Measurements from ENCODE around the gene MAL. TPM values are rescaled to one million over a fixed set of nuclear protein-coding genes. Genes with fewer than 3 reads are reported as not detected.

The MAL gene
- total and polyA plus RNA-seq, 2 of the 8 experiments (the other 6 are each of a cell fraction or from before 2014, with no cell fraction given) = not detected

DNA sequence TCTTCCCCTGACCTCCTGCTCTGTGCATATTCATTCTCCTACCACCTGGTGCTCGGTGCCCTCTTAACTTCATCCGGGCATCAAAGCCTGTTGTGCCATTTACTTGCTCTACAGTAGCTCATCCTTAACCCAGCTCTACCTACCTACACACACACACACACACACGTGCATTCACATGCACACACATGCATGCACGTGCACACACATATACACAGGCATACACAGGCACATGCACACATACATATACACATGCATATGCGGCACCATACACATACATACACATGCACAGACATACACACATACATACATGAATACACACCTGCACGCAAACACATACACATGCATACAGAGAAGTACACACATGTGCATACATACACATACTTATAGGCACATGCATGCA lies 14.5 kb downstream of the MAL start:
- no peak overlapping the region for H3K4me2 ChIP-seq (ENCODE audit: insufficient read depth in 1 of 2, low read depth in 2 of 2, low read length in 2 of 2)
- H3K9me3 ChIP-seq (ENCODE audit: insufficient read depth in 2 of 2, low read depth in 1 of 2, low read length in 1 of 2) = peaks cover 87 to 92% of the 10 kb centered on the region in 2 experiments
- H4K5ac ChIP-seq (ENCODE audit: insufficient read length, low read depth, low read length) = no peak overlapping the region
- no peak overlapping the region for H2AFZ ChIP-seq (ENCODE audit: low read length)
- H3K27me3 ChIP-seq (replicated peaks in 1 of 4; ENCODE audit: control insufficient read depth in 3 of 4, extremely low read depth in 1 of 4, insufficient read depth in 3 of 4, low read length in 3 of 4) = no peaks in the 10 kb centered on the region
- POLR2A ChIA-PET (ENCODE audit: partially characterized antibody) = no interaction called here
- no peak overlapping the region for H3K27ac ChIP-seq (ENCODE audit: low read depth, low read length)
- H3K79me1 ChIP-seq (ENCODE audit: low read depth, low read length) = no peaks in the 10 kb centered on the region
- no peaks in the 10 kb centered on the region for H4K20me1 ChIP-seq (replicated peaks in 1 of 2; ENCODE audit: control insufficient read depth in 1 of 2, insufficient read depth in 2 of 2, low read length in 2 of 2)
- H2BK15ac ChIP-seq (ENCODE audit: low read length) = no peak overlapping the region
- H3K36me3 ChIP-seq (ENCODE audit: control insufficient read depth in 2 of 4, insufficient read depth in 4 of 4, low read length in 3 of 4) = no peaks in the 10 kb centered on the region
- no peak overlapping the region for H3K14ac ChIP-seq (ENCODE audit: insufficient read length)
- H3K4ac ChIP-seq (replicated peaks; ENCODE audit: insufficient read length, low read depth, low read length) = no peak overlapping the region
- H2BK120ac ChIP-seq (replicated peaks; ENCODE audit: low read depth, low read length) = no peak overlapping the region
- no peak overlapping the region for H3K56ac ChIP-seq (replicated peaks; ENCODE audit: insufficient read length, low read depth, low read length)
- FAIRE-seq = no peak
- CTCF ChIA-PET (ENCODE audit: partially characterized antibody) = no interaction called here
- no peaks in the 10 kb centered on the region; a peak in 1 of 7 replicates for H3K4me1 ChIP-seq (replicated peaks in 1 of 4; ENCODE audit: control insufficient read depth in 3 of 4, insufficient read depth in 4 of 4, low read length in 3 of 4)
- no peak overlapping the region for H2BK20ac ChIP-seq (ENCODE audit: low read length)
- 77% methylated on average over 6 of the region's 6 CpGs; no CpG with 5 or more reads in 1 of the 2 experiments for WGBS, 2 experiments (ENCODE audit: extremely low coverage in 1 of 2, insufficient coverage in 1 of 2, insufficient read length in 1 of 2, insufficient replicate concordance in 2 of 2, low coverage in 1 of 2, low lambda C conversion rate in 2 of 2, missing lambda C conversion rate in 1 of 2)
- H3K23me2 ChIP-seq (ENCODE audit: low read depth, low read length) = peaks cover 2% of the 10 kb centered on the region; the same call in 1 of the 2 replicates
- no peak overlapping the region for H2BK12ac ChIP-seq (ENCODE audit: low read depth, low read length)
- H3K9ac ChIP-seq (replicated peaks in 1 of 4; ENCODE audit: extremely low read depth in 1 of 4, low read depth in 3 of 4, low read length in 3 of 4) = no peak overlapping the region
- no peak overlapping the region for H2BK5ac ChIP-seq (ENCODE audit: low read depth, low read length)
- no peak overlapping the region for H3K23ac ChIP-seq (ENCODE audit: insufficient read length)
- H3K4me3 ChIP-seq (ENCODE audit: extremely low read depth in 1 of 4, insufficient read depth in 2 of 4, low read depth in 3 of 4, low read length in 4 of 4) = no peak overlapping the region
- H3K79me2 ChIP-seq (ENCODE audit: control insufficient read depth in 1 of 2, insufficient read depth in 2 of 2, low read length in 2 of 2) = no peaks in the 10 kb centered on the region
- H2AK5ac ChIP-seq (ENCODE audit: low read depth, low read length) = no peak overlapping the region
- H4K91ac ChIP-seq (replicated peaks; ENCODE audit: insufficient read length, low read length) = no peak overlapping the region
- H3K18ac ChIP-seq (ENCODE audit: extremely low read depth, low read length) = no peak overlapping the region
- no peak for DNase-seq (ENCODE audit: low read depth in 1 of 2, low spot score in 2 of 2)
- no peak overlapping the region for H4K8ac ChIP-seq (ENCODE audit: extremely low read depth, insufficient read depth, low read length)
- TF ChIP-seq KDM5A (IDR thresholded peaks at IDR 0.05; ENCODE audit: low read length) (no peak), SRF (IDR thresholded peaks at IDR 0.05; ENCODE audit: low read depth, low read length) (no peak), RBBP5 (IDR thresholded peaks at IDR 0.05; ENCODE audit: borderline replicate concordance, low read depth, low read length) (no peak), EZH2 (IDR thresholded peaks at IDR 0.05; ENCODE audit: low read depth, low read length, severe bottlenecking) (no peak), RNF2 (IDR thresholded peaks at IDR 0.05; ENCODE audit: borderline replicate concordance, low read depth, low read length, missing control alignments, poor library complexity, severe bottlenecking) (no peak), CHD1 (IDR thresholded peaks at IDR 0.05; ENCODE audit: low read depth, low read length) (no peak), SIRT6 (IDR thresholded peaks at IDR 0.05; ENCODE audit: low read length) (no peak), SAP30 (IDR thresholded peaks at IDR 0.05; ENCODE audit: insufficient read depth, insufficient replicate concordance, low read length) (no peak), GTF2F1 (IDR thresholded peaks at IDR 0.05; ENCODE audit: borderline replicate concordance, low read depth, low read length) (no peak), TBP (IDR thresholded peaks at IDR 0.05; ENCODE audit: low read depth, low read length) (no peak), YY1 (IDR thresholded peaks at IDR 0.05; ENCODE audit: low read depth, low read length) (no peak), MAX (IDR thresholded peaks at IDR 0.05) (no peak), FOSL1 (IDR thresholded peaks at IDR 0.05; ENCODE audit: insufficient read depth, low read depth, low read length) (no peak), BCL11A (IDR thresholded peaks at IDR 0.05; ENCODE audit: low read depth in 2 of 2, low read length in 2 of 2) (no peak), GABPA (IDR thresholded peaks at IDR 0.05; ENCODE audit: borderline replicate concordance, insufficient read depth, low read length) (no peak)

Measured in H1 (cell line).